ENCODE measurements around the gene AGBL4.
"Not testable (repeated sequence)": the region's sequence is repeated elsewhere in the genome, so short reads cannot be mapped to it uniquely, and the experiment has no call there.

The AGBL4 gene

GRCh38 chr1:48560577-48560976 lies 1463.2 kb downstream of the AGBL4 start:
- DNase-seq: no peak

- no peak for DNase-seq
These were observed 1463.6 kb downstream of the AGBL4 start for GRCh38 chr1:48560116-48560515.

GRCh38 chr1:48558366-48558765 lies 1465.4 kb downstream of the AGBL4 start:
- DNase-seq: no peak

- no peak for DNase-seq
These were observed 1467.4 kb downstream of the AGBL4 start for GRCh38 chr1:48556186-48556850.

GRCh38 chr1:48555271-48555670 lies 1468.5 kb downstream of the AGBL4 start:
- no peak for DNase-seq

GRCh38 chr1:48552903-48553606 lies 1470.7 kb downstream of the AGBL4 start:
- DNase-seq: no peak

- no peak for DNase-seq
These were observed 1471.3 kb downstream of the AGBL4 start for GRCh38 chr1:48552420-48552819.

- no peak for DNase-seq
These were observed 1474.8 kb downstream of the AGBL4 start for GRCh38 chr1:48548985-48549384.

GRCh38 chr1:48547561-48548220 lies 1476.1 kb downstream of the AGBL4 start:
- DNase-seq: no peak

GRCh38 chr1:48543854-48544253 lies 1479.9 kb downstream of the AGBL4 start:
- no peak for DNase-seq

- no peak for DNase-seq
These were observed 1483.2 kb downstream of the AGBL4 start for GRCh38 chr1:48540587-48540986.

- no peak for DNase-seq
These were observed 1487.3 kb downstream of the AGBL4 start for GRCh38 chr1:48536477-48536876.

- DNase-seq: no peak
These were observed 1490.8 kb downstream of the AGBL4 start for GRCh38 chr1:48532976-48533375.

- peak; percentile 1 for DNase-seq
These were observed 1492.9 kb downstream of the AGBL4 start for GRCh38 chr1:48530727-48531351.

- DNase-seq: no peak
These were observed 1496.7 kb downstream of the AGBL4 start for GRCh38 chr1:48527051-48527450.

GRCh38 chr1:48526008-48526710 lies 1497.6 kb downstream of the AGBL4 start:
- DNase-seq: no peak

GRCh38 chr1:48524892-48525467 lies 1498.8 kb downstream of the AGBL4 start:
- DNase-seq: no peak

- DNase-seq: no peak
These were observed 1500.2 kb downstream of the AGBL4 start for GRCh38 chr1:48523558-48523957.

GRCh38 chr1:48519896-48520295 lies 1503.9 kb downstream of the AGBL4 start:
- DNase-seq: not testable (repeated sequence)

- DNase-seq: no peak
These were observed 1516.9 kb downstream of the AGBL4 start for GRCh38 chr1:48506870-48507269.

GRCh38 chr1:48500541-48501450 lies 1523.0 kb downstream of the AGBL4 start:
- DNase-seq: no peak

Measured in CD4-positive, alpha-beta T cell treated with Interleukin-17A for 1 hour (primary cell).